ENCODE measurements around the gene PDCD1.
A peak's percentile ranks its signal among the peaks of the same experiment; 100 is the strongest.
"Not testable (repeated sequence)": the region's sequence is repeated elsewhere in the genome, so short reads cannot be mapped to it uniquely, and the experiment has no call there.

The PDCD1 gene

DNA sequence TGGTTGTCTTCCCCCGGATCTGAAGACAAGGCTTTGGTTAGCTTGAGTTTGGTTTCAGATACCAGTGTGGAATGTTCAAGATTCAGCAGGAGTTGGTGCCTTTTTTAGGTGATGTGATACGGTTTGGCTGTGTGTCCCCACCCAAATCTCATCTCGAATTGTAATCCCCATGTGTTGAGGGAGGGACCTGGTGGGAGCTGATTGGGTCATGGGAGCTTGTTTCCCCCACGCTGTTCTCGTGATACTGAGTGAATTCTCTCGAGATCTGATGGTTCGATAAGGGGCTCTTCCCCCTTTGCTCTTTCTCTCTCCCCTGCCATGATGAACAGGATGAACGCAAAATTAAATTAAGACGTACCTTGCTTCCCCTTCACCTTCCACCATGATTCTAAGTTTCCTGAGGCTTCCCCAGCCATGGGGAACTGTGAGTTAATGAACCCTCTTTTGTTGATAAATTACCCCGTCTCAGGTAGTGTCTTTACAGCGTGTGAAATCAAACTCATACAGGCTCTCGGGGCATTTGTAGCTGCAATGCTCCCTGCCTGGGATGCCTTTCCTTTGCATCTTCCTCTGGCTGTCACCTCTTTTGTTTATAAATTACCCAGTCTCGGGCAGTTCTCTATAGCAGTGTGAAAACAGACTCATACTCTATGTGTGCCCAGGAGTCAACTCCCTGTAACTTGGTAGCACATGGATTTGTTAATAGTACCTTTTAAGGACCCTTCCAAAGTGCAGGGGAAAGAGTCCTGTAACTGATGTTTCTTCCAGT lies 21.3 kb downstream of the PDCD1 start:
- no peak for DNase-seq (ENCODE audit: low read depth)
- TF ChIP-seq CTCF (conservative IDR thresholded peaks at IDR 0.05; ENCODE audit: low read length) = no peak
- no peak overlapping the region for H3K4me3 ChIP-seq (ENCODE audit: low read length)

GRCh38 chr2:241836292-241836691 lies 22.4 kb downstream of the PDCD1 start:
- no peak overlapping the region for H3K4me3 ChIP-seq (ENCODE audit: low read length)
- no peak for TF ChIP-seq CTCF (conservative IDR thresholded peaks at IDR 0.05; ENCODE audit: low read length)
- no peak for DNase-seq (ENCODE audit: low read depth)

GRCh38 chr2:241835611-241836010 lies 23.1 kb downstream of the PDCD1 start:
- DNase-seq (ENCODE audit: low read depth) = no peak
- H3K4me3 ChIP-seq (ENCODE audit: low read length) = no peak overlapping the region
- no peak for TF ChIP-seq CTCF (conservative IDR thresholded peaks at IDR 0.05; ENCODE audit: low read length)

GRCh38 chr2:241834527-241835210 lies 24.0 kb downstream of the PDCD1 start:
- no peak for DNase-seq (ENCODE audit: low read depth)
- H3K4me3 ChIP-seq (ENCODE audit: low read length) = no peak overlapping the region
- TF ChIP-seq CTCF (conservative IDR thresholded peaks at IDR 0.05; ENCODE audit: low read length) = no peak

GRCh38 chr2:241833756-241834526 lies 24.8 kb downstream of the PDCD1 start:
- H3K4me3 ChIP-seq (ENCODE audit: low read length); DNase-seq (ENCODE audit: low read depth): not testable (repeated sequence)

- H3K4me3 ChIP-seq (ENCODE audit: low read length) = no peak overlapping the region
- peak; percentile 86 for DNase-seq (ENCODE audit: low read depth)
- no peak for TF ChIP-seq CTCF (conservative IDR thresholded peaks at IDR 0.05; ENCODE audit: low read length)
These were observed 25.5 kb downstream of the PDCD1 start for GRCh38 chr2:241833101-241833663.

DNA sequence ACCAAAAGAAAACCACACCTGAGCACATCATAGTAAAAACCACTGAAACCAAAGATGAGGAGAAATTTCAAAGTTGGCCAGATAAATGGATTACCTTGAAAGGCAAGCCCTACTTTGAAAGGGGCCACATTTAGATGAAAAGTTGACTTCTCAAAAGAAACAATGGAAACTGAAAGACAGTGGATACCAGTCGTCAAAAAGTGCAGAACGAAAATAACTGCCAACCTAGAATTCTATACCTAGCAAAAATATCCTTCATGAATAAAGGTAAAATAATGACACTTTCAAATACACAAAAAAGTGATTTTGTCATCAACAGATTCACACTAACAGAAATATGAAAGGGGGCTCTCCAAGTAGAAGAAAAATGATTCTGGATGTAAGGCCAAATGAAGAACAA lies 31.3 kb downstream of the PDCD1 start:
- no peak for TF ChIP-seq CTCF (conservative IDR thresholded peaks at IDR 0.05; ENCODE audit: low read length)
- DNase-seq (ENCODE audit: low read depth) = no peak
- no peak overlapping the region for H3K4me3 ChIP-seq (ENCODE audit: low read length)

DNA sequence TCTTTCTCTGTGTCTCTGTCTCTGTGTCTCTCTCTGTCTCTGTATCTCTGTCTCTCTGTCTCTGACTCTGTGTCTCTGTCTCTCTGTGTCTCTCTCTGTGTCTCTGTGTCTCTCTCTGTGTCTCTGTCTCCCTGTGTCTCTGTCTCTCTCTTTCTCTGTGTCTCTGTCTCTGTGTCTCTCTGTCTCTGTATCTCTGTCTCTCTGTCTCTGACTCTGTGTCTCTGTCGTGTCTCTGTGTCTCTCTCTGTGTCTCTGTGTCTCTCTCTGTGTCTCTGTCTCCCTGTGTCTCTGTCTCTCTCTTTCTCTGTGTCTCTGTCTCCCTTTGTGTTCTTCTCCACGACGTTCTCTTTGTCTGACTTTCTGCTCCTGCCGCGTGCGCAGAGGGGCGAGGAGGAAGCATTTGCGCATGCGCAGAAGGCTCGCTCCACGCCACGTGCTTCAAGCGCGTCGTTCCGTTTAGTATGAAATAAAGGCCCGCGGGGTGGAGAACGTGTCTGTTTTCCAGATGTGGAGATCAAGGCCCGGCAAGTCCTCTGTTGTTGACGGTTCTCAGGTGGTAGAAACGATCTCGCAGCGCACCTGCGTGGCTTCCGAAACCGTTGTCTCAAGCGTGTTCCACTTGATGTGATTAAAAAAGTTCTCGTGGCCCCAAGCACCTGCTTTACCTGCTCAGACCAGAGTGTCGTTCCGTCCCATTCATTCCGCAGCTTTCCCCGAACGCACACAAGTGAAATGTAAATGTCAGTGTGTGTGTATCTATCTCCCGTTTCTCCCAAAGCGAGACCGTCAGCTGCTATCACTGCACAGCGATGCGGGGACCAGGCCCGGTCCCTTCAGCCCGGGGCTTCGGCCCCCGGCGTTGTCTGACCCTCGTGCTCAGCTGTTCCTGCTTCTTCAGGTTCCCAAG lies 34.9 kb downstream of the PDCD1 start:
- not testable (repeated sequence) for DNase-seq (ENCODE audit: low read depth); H3K4me3 ChIP-seq (ENCODE audit: low read length)

Measured in AG10803 (cell line).